ENCODE data around the gene TBC1D5.
"Not testable (repeated sequence)": the region's sequence is repeated elsewhere in the genome, so short reads cannot be mapped to it uniquely, and the experiment has no call there.

Gene TBC1D5

DNA sequence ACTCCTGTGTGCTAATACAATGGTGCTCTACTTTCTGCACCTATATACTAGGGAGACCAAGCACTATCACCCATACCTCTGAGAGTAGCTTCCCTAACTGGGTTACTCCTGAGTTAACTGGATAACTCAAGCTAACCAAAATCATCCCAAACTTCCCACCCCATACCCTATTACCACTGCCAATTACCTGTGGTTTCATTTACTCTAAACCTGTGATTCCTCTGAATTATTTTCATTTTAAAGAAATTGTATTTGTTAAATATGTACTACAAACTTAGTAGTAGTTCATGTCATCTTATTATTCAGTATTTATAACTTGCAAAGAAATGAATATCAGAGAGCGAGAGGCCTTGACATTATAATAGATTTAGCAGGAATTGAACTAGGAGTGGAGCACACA is 340.5 kb downstream of the TBC1D5 start:
- DNase-seq (ENCODE audit: low spot score) = no peak

DNA sequence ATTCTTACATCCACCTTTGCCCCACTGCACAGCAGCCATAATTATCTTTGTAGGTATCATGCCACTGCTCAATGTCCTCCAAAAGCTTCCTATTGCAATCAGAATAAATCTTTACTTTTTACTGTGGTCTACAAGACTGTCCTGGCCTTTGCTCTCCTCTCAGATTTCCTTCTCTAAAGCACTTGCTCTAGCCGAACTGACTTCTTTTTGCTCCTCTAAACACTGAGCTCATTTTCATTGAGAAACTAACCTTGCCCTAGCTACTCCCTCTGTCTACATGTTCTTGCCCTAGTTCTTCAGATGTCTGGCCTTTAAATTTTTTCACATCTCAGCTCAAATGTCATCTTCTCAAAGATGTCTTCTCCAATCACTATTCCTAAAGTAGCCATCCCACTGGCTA is 342.8 kb downstream of the TBC1D5 start:
- DNase-seq (ENCODE audit: low spot score) = no peak

DNA sequence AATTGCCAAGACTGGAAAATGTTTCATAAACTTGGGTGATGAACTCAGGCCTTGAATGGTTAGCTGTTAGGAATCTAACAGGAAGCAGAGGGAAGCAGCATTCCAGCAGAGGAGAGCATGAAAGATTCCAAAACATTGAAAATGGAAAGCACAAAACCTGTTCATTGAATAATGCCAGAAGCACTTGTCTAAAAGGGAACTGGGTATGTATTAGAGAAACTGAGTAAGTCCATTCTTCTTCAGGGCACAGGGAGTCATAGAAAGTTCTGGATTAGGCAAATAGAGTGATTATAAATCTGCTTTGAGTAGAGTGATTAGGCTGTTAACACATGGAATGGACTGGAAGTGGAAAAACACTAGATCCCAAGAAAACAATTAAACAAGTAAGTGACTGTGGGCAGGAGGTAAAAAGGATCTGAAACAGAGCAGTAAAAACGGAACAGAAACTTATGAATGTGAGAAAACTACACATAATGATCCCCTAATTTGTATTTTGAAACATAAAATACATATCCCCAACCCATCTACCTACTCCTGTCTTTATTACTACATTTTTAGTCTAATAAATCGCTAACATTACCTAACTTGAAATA is 343.4 kb downstream of the TBC1D5 start:
- DNase-seq (ENCODE audit: low spot score) = no peak

DNA sequence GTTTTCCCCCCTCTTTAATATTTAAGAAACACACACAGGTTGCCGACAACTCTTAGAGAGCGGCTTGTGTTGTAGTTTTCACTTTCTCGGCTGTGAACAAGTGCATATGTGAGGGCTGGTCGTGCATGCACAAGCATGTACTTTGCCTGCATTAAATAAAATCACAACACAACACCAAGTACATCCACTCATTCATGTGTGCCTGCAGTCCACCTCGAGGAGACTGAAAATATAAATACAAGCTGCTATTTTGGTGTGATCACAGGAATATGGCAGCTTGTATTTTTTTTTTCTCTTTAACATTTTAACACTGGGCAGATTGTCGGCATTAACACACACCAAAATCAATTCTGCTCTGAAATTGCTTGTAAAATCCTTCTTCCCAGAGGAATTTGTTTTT is 346.4 kb downstream of the TBC1D5 start:
- DNase-seq (ENCODE audit: low spot score) = no peak

DNA sequence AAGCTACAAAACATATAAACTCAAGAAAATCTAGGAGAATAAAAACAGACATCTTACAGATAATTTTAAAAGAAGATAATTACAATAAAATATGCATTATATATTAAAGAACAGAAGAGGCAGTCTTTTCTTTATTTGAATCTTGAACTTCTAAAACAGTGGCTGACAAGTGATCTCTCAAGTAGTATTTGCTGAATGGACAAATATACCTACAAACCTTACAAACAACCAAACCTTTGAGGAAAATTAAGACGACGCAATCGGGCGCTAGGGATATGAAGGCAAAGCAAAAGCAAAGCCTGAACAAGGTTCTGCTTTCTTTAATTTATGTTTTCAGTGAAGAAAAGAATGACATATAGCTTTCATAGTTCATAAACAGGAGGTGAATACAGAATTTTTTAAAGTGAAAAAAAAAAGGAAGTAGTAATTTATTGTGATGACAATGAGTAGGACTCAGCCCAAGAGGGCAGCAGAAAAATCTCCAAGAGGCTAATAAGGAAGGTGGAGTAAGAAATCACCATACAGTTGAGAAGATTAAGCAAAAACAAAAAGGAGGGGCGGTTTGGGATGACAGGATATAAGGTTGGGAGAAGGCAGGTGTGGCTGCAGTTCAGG is 347.8 kb downstream of the TBC1D5 start:
- DNase-seq (ENCODE audit: low spot score) = no peak

DNA sequence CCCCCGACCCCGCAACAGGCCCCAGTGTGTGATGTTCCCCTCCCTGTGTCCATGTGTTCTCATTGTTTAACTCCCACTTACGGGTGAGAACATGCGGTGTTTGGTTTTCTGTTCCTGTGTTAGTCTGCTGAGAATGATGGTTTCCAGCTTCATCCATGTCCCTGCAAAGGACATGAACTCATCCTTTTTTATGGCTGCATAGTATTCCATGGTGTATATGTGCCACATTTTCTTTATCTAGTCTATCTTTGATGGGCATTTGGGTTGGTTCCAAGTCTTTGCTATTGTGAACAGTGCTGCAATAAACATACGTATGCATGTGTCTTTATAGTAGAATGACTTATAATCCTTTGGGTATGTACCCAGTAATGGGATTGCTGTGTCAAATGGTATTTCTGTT is 349.9 kb downstream of the TBC1D5 start:
- DNase-seq (ENCODE audit: low spot score) = not testable (repeated sequence)

DNA sequence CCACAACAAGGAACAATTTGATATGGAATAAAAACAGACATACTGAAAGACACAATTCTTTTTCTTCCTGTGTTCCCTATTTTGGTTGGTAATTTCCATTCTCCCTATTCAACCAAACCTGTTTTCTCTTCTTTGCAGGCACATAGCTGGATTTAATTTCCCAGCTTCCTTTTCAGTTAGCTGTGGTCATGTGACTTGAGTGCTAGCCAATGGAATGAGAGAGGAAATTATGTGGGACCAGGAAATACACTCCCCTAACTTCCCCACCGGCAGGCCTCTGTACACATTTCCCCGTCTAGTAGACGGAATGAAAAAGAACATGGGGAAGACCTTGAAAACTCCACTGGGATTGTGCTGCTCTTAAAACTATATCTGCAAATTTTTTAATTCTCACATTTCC is 351.6 kb downstream of the TBC1D5 start:
- no peak for DNase-seq (ENCODE audit: low spot score)

DNA sequence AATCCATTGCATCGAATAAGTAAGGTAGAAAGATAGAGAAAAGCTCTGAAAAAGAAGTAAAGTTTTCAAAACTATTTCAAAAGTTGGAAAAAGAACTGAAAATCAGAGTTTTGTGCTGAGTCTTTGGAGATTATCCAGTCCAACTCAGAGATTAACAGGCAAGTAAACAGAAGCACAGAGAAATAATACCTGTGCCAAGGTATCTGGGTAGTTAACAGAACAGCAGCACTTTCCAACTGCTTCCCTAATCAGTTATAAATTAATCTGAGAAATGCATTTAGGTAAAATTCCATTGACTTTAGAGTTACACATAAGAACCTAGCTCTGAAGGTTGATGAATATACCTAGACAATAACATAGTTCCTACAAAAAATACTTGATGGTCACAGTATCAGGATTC is 355.3 kb downstream of the TBC1D5 start:
- DNase-seq (ENCODE audit: low spot score) = no peak

DNA sequence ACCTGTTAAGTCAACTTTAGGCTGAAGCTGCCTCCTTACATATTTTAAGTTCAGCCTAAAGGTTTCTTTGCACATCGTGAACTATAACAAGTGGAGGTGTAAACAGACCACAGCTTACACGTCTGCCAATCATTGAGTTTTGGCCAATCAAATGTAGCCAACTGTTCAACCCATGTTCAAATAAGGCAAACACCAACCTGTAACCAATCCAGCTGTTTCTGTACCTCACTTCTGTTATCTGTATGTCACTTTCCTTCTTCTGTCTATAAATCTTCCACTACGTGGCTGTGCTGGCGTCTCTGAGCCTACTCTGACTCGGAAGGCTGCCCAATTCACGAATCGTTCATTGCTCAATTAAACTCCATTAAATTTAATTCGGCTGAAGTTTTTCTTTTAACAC is 356.0 kb downstream of the TBC1D5 start:
- no peak for DNase-seq (ENCODE audit: low spot score)

DNA sequence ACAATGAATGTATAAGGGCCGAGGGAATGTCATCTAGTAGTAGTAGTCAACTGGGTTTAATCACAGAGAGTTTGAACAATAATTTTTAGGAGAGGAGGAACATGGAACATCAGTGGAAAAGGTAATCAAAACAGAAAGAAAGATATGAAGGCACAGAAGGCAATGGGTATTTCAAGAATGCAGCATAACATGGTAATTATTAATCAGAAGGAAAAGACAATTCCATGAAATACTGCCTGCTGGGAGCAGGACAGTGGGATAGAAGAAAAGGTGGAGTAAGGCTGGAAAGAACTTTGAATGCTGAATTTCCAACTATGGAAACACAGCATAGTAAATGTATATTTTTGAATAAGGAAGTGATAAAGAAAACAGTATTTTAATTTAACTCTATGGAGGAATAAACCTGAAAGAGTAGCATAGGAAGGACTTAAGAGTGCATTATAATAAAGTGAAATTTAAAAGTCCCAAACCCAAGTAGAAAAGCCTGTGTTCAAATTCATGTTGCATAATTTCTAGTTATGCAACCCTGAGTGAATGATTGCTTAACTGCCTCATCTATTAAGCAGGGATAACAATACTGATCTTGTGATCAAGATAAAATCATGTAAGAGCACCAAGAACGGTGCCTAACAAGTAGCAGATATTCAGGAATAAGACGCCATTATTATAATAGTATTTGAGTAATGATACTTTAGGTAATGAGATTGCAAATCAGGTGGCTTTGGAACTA is 357.7 kb downstream of the TBC1D5 start:
- DNase-seq (ENCODE audit: low spot score) = no peak

DNA sequence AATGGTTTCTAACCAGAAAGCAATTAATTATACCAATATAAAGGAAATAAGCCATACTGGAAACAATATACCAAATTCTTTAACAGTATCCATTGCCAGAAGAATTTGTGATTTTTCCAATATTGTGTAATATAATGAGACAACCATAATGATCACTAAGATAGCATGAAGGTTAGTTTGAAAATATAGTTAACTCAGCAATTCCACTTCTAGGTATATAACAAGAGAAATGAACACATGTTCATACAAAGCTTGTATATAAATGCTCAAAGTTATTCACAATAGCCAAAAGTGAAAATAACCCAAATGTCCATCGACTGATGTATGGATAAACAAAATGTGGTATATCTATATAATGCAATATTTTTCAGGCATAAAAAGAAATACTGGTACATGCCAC is 369.1 kb downstream of the TBC1D5 start:
- DNase-seq (ENCODE audit: low spot score) = no peak

DNA sequence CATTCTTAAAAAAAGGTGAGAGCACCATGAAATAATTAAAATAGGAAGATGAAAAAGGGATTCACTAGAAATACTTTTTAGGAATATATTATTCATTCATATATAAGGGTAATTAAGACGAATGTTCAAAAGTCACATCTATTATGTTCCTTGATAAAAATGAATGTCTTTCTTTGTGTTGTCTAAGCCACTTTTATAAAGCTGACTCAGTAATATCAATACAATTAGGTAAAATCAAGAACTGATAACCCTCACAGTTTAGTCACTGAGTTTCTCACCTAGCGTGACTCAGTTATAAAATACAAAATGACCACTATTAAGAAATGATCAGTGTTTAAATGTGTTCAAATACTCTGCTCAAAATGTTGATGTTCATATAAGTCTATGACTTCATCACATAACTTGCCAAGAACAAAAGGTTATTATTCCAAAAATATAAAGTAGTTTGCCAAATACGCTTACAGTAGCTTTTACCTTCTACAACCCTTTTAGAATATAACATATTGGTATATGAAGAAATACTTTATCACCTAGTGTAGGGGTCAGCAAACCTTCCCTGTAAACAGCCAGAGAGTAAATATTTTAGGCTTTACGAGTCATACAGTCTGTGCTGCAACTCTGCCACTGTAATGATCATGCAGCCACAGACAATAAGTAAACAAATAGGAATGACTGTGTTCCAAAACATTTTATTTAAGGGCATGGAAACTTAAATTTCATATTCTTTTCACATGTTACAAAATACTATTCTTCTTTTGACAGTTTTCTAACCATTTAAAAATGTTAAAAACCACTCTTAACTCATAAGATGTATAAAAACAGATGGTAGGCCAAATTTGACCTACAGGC is 369.8 kb downstream of the TBC1D5 start:
- no peak for DNase-seq (ENCODE audit: low spot score)

DNA sequence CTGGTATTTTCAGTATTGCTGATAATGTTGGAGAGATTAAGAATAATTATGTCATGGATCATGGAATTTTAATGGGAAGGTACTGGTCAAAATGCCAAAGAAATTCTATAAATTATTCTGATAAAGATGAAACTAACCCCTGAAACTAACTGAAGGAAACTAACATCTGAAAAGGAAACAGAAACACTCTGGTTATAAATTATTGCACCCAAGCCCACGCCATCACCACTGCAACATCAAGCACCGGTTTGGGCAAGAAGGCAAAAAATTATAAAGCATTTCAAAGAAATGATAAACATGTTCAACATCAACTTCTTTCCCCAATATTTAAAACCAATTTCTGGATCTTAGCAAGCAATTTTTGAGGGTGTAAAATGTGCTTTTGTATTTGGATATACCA is 372.5 kb downstream of the TBC1D5 start:
- DNase-seq (ENCODE audit: low spot score) = no peak

DNA sequence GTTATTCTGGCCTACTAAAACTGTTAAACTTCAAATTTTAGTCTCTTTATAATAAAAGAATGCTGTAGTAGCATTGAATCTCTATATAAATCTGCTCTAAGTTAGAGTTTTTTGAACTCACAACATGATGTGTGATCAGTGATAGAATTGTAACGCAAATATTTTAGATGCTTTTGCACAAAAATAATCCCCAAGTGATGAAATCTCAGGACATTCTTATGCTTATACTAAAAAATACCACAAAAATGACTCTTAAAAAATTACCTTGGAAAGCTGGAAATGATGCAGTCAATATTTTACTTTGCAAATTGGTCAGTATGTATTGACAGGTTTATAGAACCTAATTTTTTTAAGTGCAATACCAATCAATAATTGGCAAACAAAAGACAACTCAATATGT is 375.3 kb downstream of the TBC1D5 start:
- no peak for DNase-seq (ENCODE audit: low spot score)

DNA sequence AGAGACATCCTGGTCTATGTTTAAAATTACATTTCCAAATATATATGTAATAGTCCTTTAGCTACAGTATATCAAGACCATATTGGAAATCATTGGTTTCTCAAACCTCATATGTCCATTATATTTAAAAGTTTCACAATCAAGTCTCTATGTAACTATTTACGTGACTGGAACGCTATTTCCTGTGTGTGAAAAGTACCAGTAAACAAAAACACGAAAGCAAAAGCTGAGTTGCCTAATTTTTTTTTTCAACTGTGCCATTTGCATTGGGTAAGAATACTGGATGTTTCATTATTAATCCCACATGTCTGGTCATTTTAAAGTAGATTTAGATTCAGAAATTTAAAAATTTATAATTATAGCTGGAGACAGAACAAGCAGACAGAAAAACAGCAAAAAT is 381.4 kb downstream of the TBC1D5 start:
- no peak for DNase-seq (ENCODE audit: low spot score)

DNA sequence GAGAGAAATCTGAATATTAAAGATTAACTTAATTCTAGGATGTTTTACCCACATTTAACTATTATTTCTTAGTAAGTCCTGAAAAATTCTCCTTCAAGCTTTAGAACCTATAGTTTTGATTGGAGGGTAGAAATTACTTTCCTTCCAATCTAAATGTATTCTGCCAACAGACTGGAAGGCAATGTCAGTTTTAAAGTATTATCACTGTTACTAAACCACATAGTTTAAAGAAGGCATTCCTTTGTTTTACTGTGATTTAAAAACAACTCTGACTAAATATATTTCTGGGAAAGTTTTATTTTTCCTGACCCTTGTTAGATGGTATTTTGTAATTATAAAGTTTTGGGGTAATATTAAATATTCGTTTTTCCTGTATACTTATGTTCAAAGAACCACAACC is 382.5 kb downstream of the TBC1D5 start:
- no peak for DNase-seq (ENCODE audit: low spot score)

DNA sequence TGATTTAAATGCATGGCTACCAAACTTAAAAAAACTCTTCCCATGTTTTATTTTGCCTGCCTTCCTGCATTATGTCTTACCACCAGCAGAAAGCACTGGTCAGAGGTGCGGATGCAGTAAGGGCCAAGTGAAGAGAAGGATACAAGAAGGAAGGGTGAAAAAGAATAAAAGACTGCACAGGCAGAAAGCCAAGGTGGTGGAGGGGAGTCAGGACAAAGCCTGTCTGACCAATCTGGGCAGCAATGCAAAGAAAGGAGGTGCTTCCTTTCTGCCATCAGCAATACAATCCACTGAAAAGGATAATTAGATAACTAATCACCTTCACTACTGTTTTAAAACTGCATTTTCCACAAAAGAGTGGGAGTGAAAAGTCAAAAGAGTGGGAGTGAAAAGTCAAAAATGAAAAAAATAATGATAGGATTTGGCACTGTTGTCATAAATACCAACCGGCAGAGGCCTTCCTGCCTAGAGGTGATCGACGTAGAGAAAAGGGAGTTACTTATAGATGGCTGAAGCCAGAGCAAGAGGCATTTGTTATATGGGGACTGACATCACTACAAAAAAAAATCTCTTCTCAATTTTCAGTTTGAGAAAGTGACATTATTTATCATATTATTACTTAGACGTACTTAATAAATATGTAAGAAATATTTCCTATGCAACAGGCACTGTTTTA is 385.3 kb downstream of the TBC1D5 start:
- DNase-seq (ENCODE audit: low spot score) = no peak

DNA sequence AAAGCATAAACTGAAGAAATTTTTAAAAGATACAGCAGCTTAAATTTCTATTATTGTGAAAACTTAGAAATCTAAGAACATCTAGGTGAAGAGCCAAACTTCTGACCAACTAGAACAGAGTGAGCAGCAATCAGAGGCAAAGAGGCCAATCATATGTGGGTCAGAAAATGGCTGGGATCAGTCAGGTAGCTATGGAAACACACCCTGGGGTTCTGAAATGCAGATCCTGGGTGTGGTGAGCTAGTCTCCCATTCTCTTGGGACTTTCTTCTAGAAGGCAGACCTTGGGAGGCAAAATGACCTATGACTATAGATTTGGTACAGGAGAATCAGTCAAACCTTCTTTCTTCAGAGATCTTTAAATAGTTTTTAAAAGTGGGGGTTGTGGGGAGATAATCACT is 385.8 kb downstream of the TBC1D5 start:
- no peak for DNase-seq (ENCODE audit: low spot score)

DNA sequence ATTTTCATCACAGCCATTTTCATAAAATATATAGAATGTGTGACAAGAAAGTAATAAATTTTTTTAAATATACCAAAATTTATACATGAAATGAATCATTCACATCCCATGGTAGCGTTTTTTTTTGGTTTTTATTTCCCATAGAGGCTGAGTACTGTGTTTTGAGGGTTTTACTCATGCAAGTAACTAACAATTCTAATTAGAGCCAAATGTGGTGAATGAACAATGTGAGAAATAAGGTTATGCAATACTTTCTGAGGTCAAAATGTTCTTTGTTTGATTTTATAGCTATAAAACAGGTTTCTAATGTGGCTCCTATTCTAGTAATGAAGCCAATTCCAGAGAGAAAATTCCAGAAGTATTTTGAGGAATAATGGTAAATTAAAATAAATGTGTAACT is 386.8 kb downstream of the TBC1D5 start:
- DNase-seq (ENCODE audit: low spot score) = no peak

DNA sequence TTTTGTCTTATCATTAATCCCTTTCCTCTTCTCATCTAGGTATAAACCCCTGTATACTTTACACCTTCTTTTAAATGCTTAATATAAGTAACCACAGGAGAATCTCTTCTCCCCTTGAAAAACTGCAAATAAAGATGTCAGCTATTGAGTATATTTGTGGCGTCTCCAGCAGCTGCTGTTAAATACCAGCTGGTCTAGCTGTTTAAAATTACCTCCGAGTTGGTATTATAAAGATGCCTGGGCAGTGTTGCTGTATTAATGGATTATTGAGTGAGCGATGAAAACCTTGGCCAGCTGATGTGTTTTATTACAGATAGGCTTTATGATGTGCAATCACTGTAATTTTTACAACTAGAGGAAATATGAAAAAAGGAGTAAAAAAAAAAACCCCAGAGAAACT is 388.1 kb downstream of the TBC1D5 start:
- DNase-seq (ENCODE audit: low spot score) = no peak

DNA sequence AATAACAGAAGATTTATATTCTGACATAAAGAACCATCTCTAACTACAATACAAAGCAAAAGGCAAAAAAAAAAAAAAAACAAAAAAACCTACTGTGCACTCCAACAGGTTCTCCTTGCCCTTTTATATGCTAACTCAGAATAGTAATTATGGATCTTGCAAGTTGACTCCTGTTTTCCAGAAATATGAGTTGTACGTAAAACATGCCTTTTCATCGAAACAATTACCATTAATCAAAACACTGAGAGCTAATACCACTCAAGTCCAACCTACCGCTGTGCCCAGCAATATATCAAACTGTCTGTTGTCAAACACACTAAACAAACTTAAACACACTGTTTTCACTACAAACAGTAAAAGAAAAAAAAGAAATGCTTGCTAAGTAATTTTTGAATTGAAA is 389.8 kb downstream of the TBC1D5 start:
- DNase-seq (ENCODE audit: low spot score) = no peak

DNA sequence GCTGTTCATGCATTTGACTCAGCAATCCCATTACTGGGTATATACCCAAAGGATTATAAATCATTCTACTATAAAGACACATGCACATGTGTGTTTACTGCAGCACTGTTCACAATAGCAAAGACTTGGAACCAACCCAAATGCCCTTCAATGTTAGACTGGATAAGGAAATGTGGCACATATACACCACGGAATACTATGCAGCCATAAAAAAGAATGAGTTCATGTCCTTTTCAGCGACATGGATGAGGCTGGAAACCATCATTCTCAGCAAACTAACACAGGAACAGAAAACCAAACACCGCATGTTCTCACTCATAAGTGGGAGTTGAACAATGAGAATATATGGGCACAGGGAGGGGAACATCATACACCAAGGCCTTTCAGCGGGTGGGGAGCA is 391.2 kb downstream of the TBC1D5 start:
- not testable (repeated sequence) for DNase-seq (ENCODE audit: low spot score)
